ENCODE results near the gene GTF2IRD1.
"Not testable (repeated sequence)": the region's sequence is repeated elsewhere in the genome, so short reads cannot be mapped to it uniquely, and the experiment has no call there.

Gene GTF2IRD1

GRCh38 chr7:74632505-74632904 lies 178.8 kb downstream of the GTF2IRD1 start:
- ATAC-seq (ENCODE audit: low read depth) (no peak), DNase-seq (ENCODE audit: low spot score in 2 of 2) (no peak)
- H3K4me1 Mint-ChIP-seq = no peaks in the 10 kb centered on the region
- no peak overlapping the region for H3K4me3 Mint-ChIP-seq
- H3K9me3 Mint-ChIP-seq = no peaks in the 10 kb centered on the region
- peaks cover 2% of the 10 kb centered on the region for H3K27me3 Mint-ChIP-seq
- no peak overlapping the region for H3K27ac Mint-ChIP-seq
- no peaks in the 10 kb centered on the region for H3K36me3 Mint-ChIP-seq

GRCh38 chr7:74633451-74633921 lies 179.8 kb downstream of the GTF2IRD1 start:
- Mint-ChIP-seq H3K36me3 (no peaks in the 10 kb centered on the region), H3K4me3 (no peak overlapping the region), H3K9me3 (no peaks in the 10 kb centered on the region), H3K27me3 (peaks cover 2% of the 10 kb centered on the region), H3K4me1 (no peaks in the 10 kb centered on the region), H3K27ac (no peak overlapping the region)
- ATAC-seq (ENCODE audit: low read depth) (no peak), DNase-seq (ENCODE audit: low spot score in 2 of 2) (no peak)

GRCh38 chr7:74637745-74638144 lies 184.0 kb downstream of the GTF2IRD1 start:
- Mint-ChIP-seq H3K4me3 (no peak overlapping the region), H3K4me1 (peaks cover 3% of the 10 kb centered on the region), H3K27me3 (no peaks in the 10 kb centered on the region), H3K36me3 (no peaks in the 10 kb centered on the region), H3K9me3 (no peaks in the 10 kb centered on the region), H3K27ac (no peak overlapping the region)
- DNase-seq (ENCODE audit: low spot score in 2 of 2) (no peak), ATAC-seq (ENCODE audit: low read depth) (no peak)

GRCh38 chr7:74650055-74650454 lies 196.3 kb downstream of the GTF2IRD1 start:
- DNase-seq (ENCODE audit: low spot score in 2 of 2) (peak; percentile 56 to 63), ATAC-seq (ENCODE audit: low read depth) (peak; percentile 100)
- H3K27me3 Mint-ChIP-seq, H3K9me3 Mint-ChIP-seq, H3K36me3 Mint-ChIP-seq: not testable (repeated sequence)
- Mint-ChIP-seq H3K27ac (peak overlapping the region; percentile 93), H3K4me3 (peak overlapping the region; percentile 84), H3K4me1 (peaks cover 17% of the 10 kb centered on the region)

GRCh38 chr7:74650493-74651132 lies 196.9 kb downstream of the GTF2IRD1 start:
- DNase-seq (ENCODE audit: low spot score in 2 of 2); H3K36me3 Mint-ChIP-seq; H3K27me3 Mint-ChIP-seq; H3K9me3 Mint-ChIP-seq: not testable (repeated sequence)
- peak; percentile 28 for ATAC-seq (ENCODE audit: low read depth)
- Mint-ChIP-seq H3K4me3 (peak overlapping the region; percentile 84), H3K4me1 (peaks cover 21% of the 10 kb centered on the region), H3K27ac (peak overlapping the region; percentile 93)

- not testable (repeated sequence) for H3K9me3 Mint-ChIP-seq; H3K4me3 Mint-ChIP-seq; DNase-seq (ENCODE audit: low spot score in 2 of 2); H3K27me3 Mint-ChIP-seq; H3K36me3 Mint-ChIP-seq; H3K27ac Mint-ChIP-seq; ATAC-seq (ENCODE audit: low read depth)
- H3K4me1 Mint-ChIP-seq = peaks cover 25% of the 10 kb centered on the region
Measured at GRCh38 chr7:74651133-74651504, 197.4 kb downstream of the GTF2IRD1 start.

Measured in memory B cell (primary cell).